Left ventricle myocardium inferior (tissue), 1 donor: ENCODE results near the gene A3GALT2. TPM values are rescaled to one million over a fixed set of nuclear protein-coding genes. Genes with fewer than 3 reads are reported as not detected.

Experiments
- DNase-seq: peaks from one replicate; pipeline ENCODE4 v3.0.0-alpha.2; 2020
- H3K27ac ChIP-seq: fragments of 200-600 bp; replicated peaks from 2 replicates; pipeline ENCODE4 v1.8.0; 2021
- H3K27me3 ChIP-seq: fragments of 200-600 bp; 2 replicates; pipeline ENCODE4 v1.8.0; 2021; ENCODE audit warnings: low read depth
- H3K36me3 ChIP-seq: fragments of 200-600 bp; 2 replicates; pipeline ENCODE4 v1.8.0; 2021
- H3K4me1 ChIP-seq: fragments of 200-600 bp; 2 replicates; pipeline ENCODE4 v1.8.0; 2021
- H3K4me3 ChIP-seq: fragments of 200-600 bp; 2 replicates; pipeline ENCODE4 v1.8.0; 2021; ENCODE audit warnings: mild to moderate bottlenecking, moderate library complexity
- H3K9me3 ChIP-seq: fragments of 200-600 bp; replicated peaks from 2 replicates; pipeline ENCODE4 v1.8.0; 2021
- CTCF ChIP-seq: fragments of 200-600 bp; IDR thresholded peaks from 2 replicates; pipeline ENCODE4 v1.8.0; 2021; ENCODE audit warnings: antibody characterized with exemption, mild to moderate bottlenecking, borderline replicate concordance
- intact Hi-C: fragments of 100-400 bp; cut with micrococcal nuclease; formaldehyde crosslinking; loops from one replicate; pipeline ENCODE4 v1.11.0; 2022
- total RNA-seq: library from RNA; stranded (reverse); fragmentation: NEBNext Ultra II Directional; extraction: Animal tissue kit (Norgen Biotek cat#: 25700); gene quantifications from one replicate; pipeline ENCODE4 v1.2.1, GENCODE V29; 2021
- donor health status: DM: no; HTN: yes; CAD: no; lungs with severe emphysema.

Gene A3GALT2
- total RNA-seq, 1 donor from 2014 or later: not detected

- H3K27ac ChIP-seq: peak overlapping the region; percentile 99
- H3K4me1 ChIP-seq: peaks cover 47% of the 10 kb centered on the region
- no peaks in the 10 kb centered on the region for H3K9me3 ChIP-seq
- no peak for TF ChIP-seq CTCF
- H3K36me3 ChIP-seq: peaks cover 5% of the 10 kb centered on the region
- intact Hi-C loops: no loop called here
- DNase-seq: no peak
- H3K4me3 ChIP-seq: peak overlapping the region; percentile 68
- no peaks in the 10 kb centered on the region for H3K27me3 ChIP-seq
Observed at GRCh38 chr1:33350611-33351280, 29.8 kb upstream of the A3GALT2 start.

DNA sequence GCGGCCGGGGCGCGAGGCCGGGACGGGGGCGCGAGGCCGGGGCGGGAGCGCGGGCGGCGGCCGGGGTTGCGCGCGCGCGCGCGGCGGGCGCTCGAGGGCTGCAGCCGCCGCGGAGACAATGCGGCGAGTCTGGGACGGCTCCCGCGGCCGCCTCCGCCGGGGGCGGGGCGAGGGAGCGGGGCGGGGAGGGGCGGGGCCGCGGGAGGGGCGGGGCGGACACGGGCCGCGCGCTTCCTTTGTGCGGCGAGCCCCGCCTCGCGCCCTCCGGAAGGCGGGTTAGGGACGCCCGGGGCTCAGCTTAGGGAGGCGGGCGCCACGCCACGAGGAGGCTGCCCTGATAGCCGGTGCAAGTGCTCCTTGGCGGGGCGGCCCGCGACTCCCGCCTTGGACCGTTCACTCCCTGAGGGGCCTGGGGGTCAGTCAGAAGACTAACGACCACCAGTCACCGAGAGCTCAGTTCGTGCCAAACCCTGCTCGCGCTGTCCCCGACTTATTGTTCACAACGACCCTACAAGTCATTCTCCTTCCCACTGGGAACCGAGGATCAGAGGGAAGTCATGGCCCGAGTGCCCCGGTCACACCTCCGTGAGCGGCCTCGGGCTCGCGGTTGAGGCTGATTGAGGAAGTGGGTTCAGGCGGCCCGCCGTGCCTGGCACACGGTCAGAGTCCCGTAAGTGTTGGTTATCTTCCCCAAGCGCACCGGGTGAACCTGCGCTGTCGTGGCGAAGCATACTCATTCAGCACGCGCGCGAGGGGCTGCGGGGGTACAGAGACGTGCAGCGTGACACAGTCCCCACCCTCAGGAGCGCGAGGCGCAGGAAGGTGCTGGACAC is 29.1 kb upstream of the A3GALT2 start:
- Histone ChIP-seq H3K36me3 (peaks cover 5% of the 10 kb centered on the region), H3K4me1 (peaks cover 55% of the 10 kb centered on the region), H3K27ac (peak overlapping the region; percentile 99), H3K4me3 (peak overlapping the region; percentile 92), H3K27me3 (no peaks in the 10 kb centered on the region), H3K9me3 (no peaks in the 10 kb centered on the region)
- DNase-seq: peak; percentile 91
- intact Hi-C loops: no loop called here
- TF ChIP-seq CTCF: no peak

GRCh38 chr1:33349081-33349759 is 28.3 kb upstream of the A3GALT2 start:
- no peak for TF ChIP-seq CTCF
- Histone ChIP-seq H3K4me1 (peaks cover 62% of the 10 kb centered on the region), H3K27ac (peak overlapping the region; percentile 99), H3K4me3 (peak overlapping the region; percentile 92), H3K36me3 (peaks cover 5% of the 10 kb centered on the region), H3K9me3 (no peaks in the 10 kb centered on the region), H3K27me3 (no peaks in the 10 kb centered on the region)
- peak; percentile 60 for DNase-seq
- intact Hi-C loops: no loop called here

- intact Hi-C loops: no loop called here
- Histone ChIP-seq H3K27ac (peak overlapping the region; percentile 99), H3K36me3 (peaks cover 7% of the 10 kb centered on the region), H3K4me1 (peaks cover 68% of the 10 kb centered on the region), H3K27me3 (no peaks in the 10 kb centered on the region), H3K4me3 (peak overlapping the region; percentile 92), H3K9me3 (no peaks in the 10 kb centered on the region)
- no peak for TF ChIP-seq CTCF
- no peak for DNase-seq
Observed at GRCh38 chr1:33348676-33349080, 27.8 kb upstream of the A3GALT2 start.

- peak overlapping the region; percentile 99 for H3K27ac ChIP-seq
- peaks cover 9% of the 10 kb centered on the region for H3K36me3 ChIP-seq
- no peak for TF ChIP-seq CTCF
- H3K9me3 ChIP-seq: no peaks in the 10 kb centered on the region
- no peak for DNase-seq
- H3K27me3 ChIP-seq: no peaks in the 10 kb centered on the region
- H3K4me3 ChIP-seq: peak overlapping the region; percentile 92
- intact Hi-C loops: no loop called here
- peaks cover 73% of the 10 kb centered on the region for H3K4me1 ChIP-seq
Observed at GRCh38 chr1:33348194-33348593, 27.3 kb upstream of the A3GALT2 start.
